Measurements from ENCODE around the gene RXRA.

RXRA gene

DNA sequence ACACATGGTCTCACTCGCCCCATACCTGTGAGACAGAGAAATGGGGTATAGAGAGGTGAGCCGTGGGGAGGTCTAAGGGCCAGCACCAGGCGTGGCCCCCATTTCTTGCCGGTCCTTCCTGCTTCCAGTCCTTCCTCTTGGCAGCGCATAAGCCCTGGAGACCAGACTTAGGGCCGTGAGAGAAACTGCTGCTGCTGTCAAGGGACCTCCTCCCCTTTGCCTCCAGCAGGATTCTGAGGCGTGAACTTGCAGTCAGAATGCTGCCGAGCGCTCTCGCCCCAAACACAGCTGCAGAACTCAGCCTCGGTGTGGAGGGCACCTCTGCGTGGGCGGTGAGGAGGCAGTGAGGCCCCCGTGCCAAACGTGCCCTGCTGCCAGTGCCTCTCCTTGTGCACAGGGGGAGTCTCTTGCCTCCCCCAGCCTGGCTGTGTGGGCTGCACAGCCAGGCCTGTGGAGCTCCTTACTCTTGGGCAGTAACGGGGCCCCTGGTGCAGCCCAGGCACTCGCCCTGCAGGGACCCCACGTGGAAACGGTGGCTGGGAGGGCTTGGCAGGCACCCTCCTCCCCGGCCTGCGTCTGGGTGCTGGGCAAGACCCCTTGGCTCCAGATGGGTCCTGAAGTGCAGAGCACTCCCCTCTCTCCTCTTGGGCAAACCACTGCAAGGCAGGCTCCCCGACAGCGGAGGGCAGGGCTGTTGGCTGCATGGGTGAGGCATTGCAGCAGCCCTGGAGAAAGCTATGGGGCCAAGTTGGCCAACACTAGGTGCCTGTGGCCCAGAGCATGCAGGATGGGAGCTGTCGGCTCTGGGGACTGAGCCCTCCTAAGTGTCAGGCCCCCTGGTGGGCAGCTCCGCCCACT, 85.4 kb downstream of the RXRA start:
- Histone ChIP-seq H3K9me3 (ENCODE audit: control insufficient read depth in 1 of 2, low read length in 2 of 2) (no peaks in the 10 kb centered on the region), H3K4me1 (ENCODE audit: control insufficient read depth in 1 of 2, insufficient read depth in 2 of 2, low read length in 2 of 2) (peaks cover 22 to 28% of the 10 kb centered on the region in 2 donors), H3K4me3 (ENCODE audit: low read depth in 1 of 2, low read length in 2 of 2) (no peak overlapping the region), H3K36me3 (ENCODE audit: control insufficient read depth in 1 of 2, insufficient read depth in 2 of 2, low read length in 2 of 2) (peaks cover 9 to 49% of the 10 kb centered on the region in 2 donors), H3K27me3 (ENCODE audit: control insufficient read depth in 1 of 2, insufficient read depth in 2 of 2, low read length in 2 of 2) (no peaks in the 10 kb centered on the region), H3K27ac (ENCODE audit: low read depth, low read length) (no peak overlapping the region), H3K9ac (ENCODE audit: low read depth in 1 of 2, low read length in 2 of 2) (no peak overlapping the region)

DNA sequence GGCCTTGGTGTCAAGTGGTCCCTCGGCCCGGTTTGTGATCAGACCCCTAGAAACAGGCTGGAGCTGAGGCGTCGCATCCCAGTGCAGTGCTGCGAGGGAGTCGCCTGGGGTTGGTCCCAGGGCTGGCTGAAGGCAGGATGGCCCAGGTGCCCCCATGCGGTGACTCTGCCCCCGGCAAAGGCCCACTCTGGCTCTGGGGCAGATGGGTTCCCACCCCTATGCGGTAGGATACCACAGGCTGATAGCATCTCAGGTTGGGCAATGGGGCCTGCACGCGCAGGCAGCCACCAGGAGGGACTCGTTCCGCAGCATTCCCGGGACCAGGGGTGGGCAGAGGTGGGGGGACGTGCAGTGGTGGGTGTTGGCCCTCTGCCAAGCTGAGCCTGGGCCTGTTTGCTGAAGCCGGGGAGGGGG, 86.0 kb downstream of the RXRA start:
- no peaks in the 10 kb centered on the region for H3K9me3 ChIP-seq (ENCODE audit: control insufficient read depth in 1 of 2, low read length in 2 of 2)
- H3K4me1 ChIP-seq (ENCODE audit: control insufficient read depth in 1 of 2, insufficient read depth in 2 of 2, low read length in 2 of 2): peaks cover 16 to 23% of the 10 kb centered on the region in 2 donors
- no peak overlapping the region for H3K9ac ChIP-seq (ENCODE audit: low read depth in 1 of 2, low read length in 2 of 2)
- H3K27ac ChIP-seq (ENCODE audit: low read depth, low read length): no peak overlapping the region
- H3K4me3 ChIP-seq (ENCODE audit: low read depth in 1 of 2, low read length in 2 of 2): no peak overlapping the region
- H3K27me3 ChIP-seq (ENCODE audit: control insufficient read depth in 1 of 2, insufficient read depth in 2 of 2, low read length in 2 of 2): no peaks in the 10 kb centered on the region
- peaks cover 11 to 52% of the 10 kb centered on the region in 2 donors for H3K36me3 ChIP-seq (ENCODE audit: control insufficient read depth in 1 of 2, insufficient read depth in 2 of 2, low read length in 2 of 2)

DNA sequence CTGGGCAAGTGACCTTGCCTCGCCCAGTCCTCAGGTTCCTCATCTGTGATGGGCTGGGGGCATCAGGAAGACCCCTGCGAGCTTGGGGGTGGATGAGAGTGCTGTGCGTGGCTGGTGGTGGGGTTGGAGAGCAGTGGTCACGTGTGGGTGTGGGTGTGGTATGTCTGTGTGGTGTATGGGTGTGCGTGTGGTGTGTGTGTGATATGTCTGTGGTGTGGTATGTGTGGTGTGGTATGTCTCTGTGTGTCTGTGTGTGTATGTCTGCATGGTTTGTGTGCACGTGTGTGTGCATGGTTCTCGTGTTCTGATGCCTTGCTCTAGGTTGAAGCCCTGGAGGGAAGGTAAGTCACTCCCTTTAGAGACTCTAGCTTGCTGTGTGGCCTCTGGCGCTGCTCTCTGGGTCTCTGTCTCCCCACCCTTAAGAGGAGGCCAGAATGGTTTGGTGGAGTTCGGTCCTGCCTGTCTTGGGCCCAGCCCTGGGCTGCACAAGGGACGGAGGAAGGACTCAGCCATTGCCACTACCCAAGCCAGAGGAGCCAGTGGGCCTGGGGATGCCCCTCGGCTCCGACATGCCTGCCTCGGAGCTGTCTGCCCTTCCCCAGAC, 87.0 kb downstream of the RXRA start:
- H3K36me3 ChIP-seq (ENCODE audit: control insufficient read depth in 1 of 2, insufficient read depth in 2 of 2, low read length in 2 of 2): peaks cover 13 to 57% of the 10 kb centered on the region in 2 donors

DNA sequence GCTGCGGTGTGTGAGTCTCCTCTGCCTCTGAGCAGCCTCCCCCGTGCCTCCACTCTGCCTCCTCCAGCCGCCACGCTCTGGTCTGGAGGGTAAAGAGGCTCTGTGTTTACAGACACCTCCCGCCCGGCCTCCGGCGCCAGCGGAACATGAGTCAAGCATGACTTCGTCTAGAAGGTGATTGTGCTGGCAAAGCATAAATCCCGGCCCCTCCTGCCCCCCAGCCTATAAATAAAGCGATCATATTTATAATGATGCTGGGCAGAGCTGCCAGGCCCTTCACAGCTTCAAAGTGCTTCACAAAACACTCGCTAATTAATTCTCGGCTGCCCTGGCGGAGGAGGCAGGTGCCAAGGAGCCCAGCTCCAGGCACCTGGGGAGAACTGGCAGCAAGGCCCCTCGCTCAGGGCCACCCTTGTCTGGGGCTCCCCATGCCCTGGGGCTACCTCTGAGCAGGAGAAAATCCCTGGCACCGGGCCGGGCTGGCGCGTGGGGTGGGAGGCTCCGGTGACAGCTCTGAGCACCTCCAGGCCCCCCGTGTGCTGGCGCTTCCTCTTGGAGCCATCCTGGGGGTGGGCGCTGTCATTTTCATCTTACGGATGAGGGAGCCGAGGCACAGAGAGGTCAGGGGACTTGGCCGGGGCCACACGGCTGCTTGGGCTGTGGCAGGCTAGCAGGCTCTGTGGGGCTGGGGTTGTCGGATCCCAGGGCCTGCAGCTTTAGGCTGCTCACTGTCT, 87.8 kb downstream of the RXRA start:
- peaks cover 5 to 10% of the 10 kb centered on the region in 2 donors for H3K4me1 ChIP-seq (ENCODE audit: control insufficient read depth in 1 of 2, insufficient read depth in 2 of 2, low read length in 2 of 2)
- no peak overlapping the region for H3K27ac ChIP-seq (ENCODE audit: low read depth, low read length)
- H3K36me3 ChIP-seq (ENCODE audit: control insufficient read depth in 1 of 2, insufficient read depth in 2 of 2, low read length in 2 of 2): peaks cover 20 to 61% of the 10 kb centered on the region in 2 donors
- no peak overlapping the region for H3K4me3 ChIP-seq (ENCODE audit: low read depth in 1 of 2, low read length in 2 of 2)
- no peaks in the 10 kb centered on the region for H3K27me3 ChIP-seq (ENCODE audit: control insufficient read depth in 1 of 2, insufficient read depth in 2 of 2, low read length in 2 of 2)
- H3K9me3 ChIP-seq (ENCODE audit: control insufficient read depth in 1 of 2, low read length in 2 of 2): no peaks in the 10 kb centered on the region
- no peak overlapping the region for H3K9ac ChIP-seq (ENCODE audit: low read depth in 1 of 2, low read length in 2 of 2)

More for the DNA sequence above, 87.0 kb downstream of the RXRA start:
- no peak overlapping the region for H3K27ac ChIP-seq (ENCODE audit: low read depth, low read length)
- no peaks in the 10 kb centered on the region for H3K27me3 ChIP-seq (ENCODE audit: control insufficient read depth in 1 of 2, insufficient read depth in 2 of 2, low read length in 2 of 2)
- H3K4me1 ChIP-seq (ENCODE audit: control insufficient read depth in 1 of 2, insufficient read depth in 2 of 2, low read length in 2 of 2): peaks cover 10 to 14% of the 10 kb centered on the region in 2 donors
- H3K4me3 ChIP-seq (ENCODE audit: low read depth in 1 of 2, low read length in 2 of 2): no peak overlapping the region
- H3K9ac ChIP-seq (ENCODE audit: low read depth in 1 of 2, low read length in 2 of 2): no peak overlapping the region
- no peaks in the 10 kb centered on the region for H3K9me3 ChIP-seq (ENCODE audit: control insufficient read depth in 1 of 2, low read length in 2 of 2)

DNA sequence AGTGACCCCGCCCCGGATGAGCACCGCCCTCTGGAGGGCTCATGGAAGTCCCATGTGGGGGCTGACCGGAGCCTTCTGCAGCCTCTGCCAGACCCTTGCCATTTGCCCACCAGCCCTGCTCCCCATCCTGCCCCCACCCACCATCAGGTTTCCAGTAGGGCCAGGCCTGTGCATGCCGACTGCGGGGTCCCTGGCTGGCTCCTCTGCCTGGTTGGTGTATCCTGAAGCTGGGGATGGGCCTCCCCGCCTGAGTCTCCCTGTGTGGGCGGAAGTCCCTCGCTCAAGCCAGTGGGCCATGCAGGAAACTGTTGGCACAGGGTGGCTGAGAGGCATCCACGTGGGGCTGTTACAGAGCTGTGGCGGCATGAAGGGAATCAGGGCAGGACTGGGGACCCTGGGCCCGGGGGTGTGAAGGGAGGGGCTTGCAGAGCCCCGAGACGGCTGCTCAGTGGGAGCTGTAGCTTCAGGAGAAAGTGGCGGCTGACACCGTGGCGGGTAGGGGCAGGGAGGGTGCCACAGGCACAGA, 88.7 kb downstream of the RXRA start:
- no peaks in the 10 kb centered on the region for H3K27me3 ChIP-seq (ENCODE audit: control insufficient read depth in 1 of 2, insufficient read depth in 2 of 2, low read length in 2 of 2)
- H3K27ac ChIP-seq (ENCODE audit: low read depth, low read length): no peak overlapping the region
- H3K9ac ChIP-seq (ENCODE audit: low read depth in 1 of 2, low read length in 2 of 2): no peak overlapping the region
- no peak overlapping the region for H3K4me3 ChIP-seq (ENCODE audit: low read depth in 1 of 2, low read length in 2 of 2)
- H3K36me3 ChIP-seq (ENCODE audit: control insufficient read depth in 1 of 2, insufficient read depth in 2 of 2, low read length in 2 of 2): peaks cover 16 to 64% of the 10 kb centered on the region in 2 donors
- H3K4me1 ChIP-seq (ENCODE audit: control insufficient read depth in 1 of 2, insufficient read depth in 2 of 2, low read length in 2 of 2): peaks cover 4 to 10% of the 10 kb centered on the region in 2 donors
- no peaks in the 10 kb centered on the region for H3K9me3 ChIP-seq (ENCODE audit: control insufficient read depth in 1 of 2, low read length in 2 of 2)

DNA sequence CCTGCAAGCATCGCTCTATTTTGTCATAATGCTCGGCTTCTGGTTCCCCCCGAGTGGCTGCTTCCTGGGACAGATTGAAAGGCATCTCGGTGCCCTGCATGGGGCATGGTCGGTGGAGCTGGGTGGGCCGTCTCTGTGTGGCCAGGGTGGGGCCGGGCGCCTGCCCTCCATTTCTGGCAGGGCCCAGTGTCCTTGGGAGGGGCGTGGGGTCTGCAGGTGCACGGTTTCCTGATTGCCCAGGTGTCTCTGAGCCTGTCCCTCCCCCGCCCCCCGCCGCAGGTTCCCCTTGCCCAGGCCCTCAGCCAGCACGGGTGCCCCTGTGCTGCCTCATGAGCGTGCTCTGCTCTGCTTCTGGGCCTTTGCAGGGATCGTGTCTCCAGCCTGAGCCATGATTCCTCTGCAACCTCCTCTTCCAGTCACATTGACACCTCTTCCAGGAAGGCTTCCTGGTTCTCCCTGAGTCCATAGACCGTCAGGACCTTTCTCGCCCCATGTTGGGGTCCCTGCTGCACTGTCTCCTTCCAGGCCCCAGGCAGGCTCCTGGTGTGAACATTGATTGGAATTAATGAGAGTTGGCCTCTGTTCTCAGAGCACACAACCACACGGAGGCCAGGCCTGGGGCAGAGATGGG, 90.2 kb downstream of the RXRA start:
- Histone ChIP-seq H3K4me1 (ENCODE audit: control insufficient read depth in 1 of 2, insufficient read depth in 2 of 2, low read length in 2 of 2) (peaks cover 8 to 13% of the 10 kb centered on the region in 2 donors), H3K9ac (ENCODE audit: low read depth in 1 of 2, low read length in 2 of 2) (no peak overlapping the region), H3K9me3 (ENCODE audit: control insufficient read depth in 1 of 2, low read length in 2 of 2) (no peaks in the 10 kb centered on the region), H3K4me3 (ENCODE audit: low read depth in 1 of 2, low read length in 2 of 2) (no peak overlapping the region), H3K27ac (ENCODE audit: low read depth, low read length) (no peak overlapping the region), H3K27me3 (ENCODE audit: control insufficient read depth in 1 of 2, insufficient read depth in 2 of 2, low read length in 2 of 2) (no peaks in the 10 kb centered on the region), H3K36me3 (ENCODE audit: control insufficient read depth in 1 of 2, insufficient read depth in 2 of 2, low read length in 2 of 2) (peaks cover 13 to 65% of the 10 kb centered on the region in 2 donors)

DNA sequence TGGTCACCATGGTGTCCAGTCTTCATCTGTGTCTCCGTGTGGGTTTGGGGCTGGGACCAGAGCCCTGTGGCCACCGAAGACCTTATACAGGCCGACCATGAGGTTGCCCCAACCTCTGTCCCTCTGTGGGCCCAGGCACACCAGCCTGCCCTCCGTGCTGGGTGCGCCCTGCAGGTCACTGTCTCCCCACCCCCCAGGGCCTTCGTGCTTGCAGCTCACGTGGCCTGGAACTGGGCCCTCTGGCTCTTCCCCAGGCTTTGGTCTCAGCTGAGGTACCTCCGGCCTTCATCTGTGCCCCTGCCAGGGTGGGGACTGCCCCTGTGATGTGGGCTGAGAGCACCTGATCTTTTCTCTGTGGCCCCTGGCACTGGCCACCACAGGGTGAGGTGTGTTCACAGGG, 92.1 kb downstream of the RXRA start:
- H3K9me3 ChIP-seq (ENCODE audit: control insufficient read depth in 1 of 2, low read length in 2 of 2): no peaks in the 10 kb centered on the region
- peaks cover 13 to 61% of the 10 kb centered on the region in 2 donors for H3K36me3 ChIP-seq (ENCODE audit: control insufficient read depth in 1 of 2, insufficient read depth in 2 of 2, low read length in 2 of 2)
- H3K4me3 ChIP-seq (ENCODE audit: low read depth in 1 of 2, low read length in 2 of 2): no peak overlapping the region
- no peaks in the 10 kb centered on the region for H3K27me3 ChIP-seq (ENCODE audit: control insufficient read depth in 1 of 2, insufficient read depth in 2 of 2, low read length in 2 of 2)
- H3K4me1 ChIP-seq (ENCODE audit: control insufficient read depth in 1 of 2, insufficient read depth in 2 of 2, low read length in 2 of 2): peaks cover 18 to 22% of the 10 kb centered on the region in 2 donors
- no peak overlapping the region for H3K27ac ChIP-seq (ENCODE audit: low read depth, low read length)
- no peak overlapping the region for H3K9ac ChIP-seq (ENCODE audit: low read depth in 1 of 2, low read length in 2 of 2)

DNA sequence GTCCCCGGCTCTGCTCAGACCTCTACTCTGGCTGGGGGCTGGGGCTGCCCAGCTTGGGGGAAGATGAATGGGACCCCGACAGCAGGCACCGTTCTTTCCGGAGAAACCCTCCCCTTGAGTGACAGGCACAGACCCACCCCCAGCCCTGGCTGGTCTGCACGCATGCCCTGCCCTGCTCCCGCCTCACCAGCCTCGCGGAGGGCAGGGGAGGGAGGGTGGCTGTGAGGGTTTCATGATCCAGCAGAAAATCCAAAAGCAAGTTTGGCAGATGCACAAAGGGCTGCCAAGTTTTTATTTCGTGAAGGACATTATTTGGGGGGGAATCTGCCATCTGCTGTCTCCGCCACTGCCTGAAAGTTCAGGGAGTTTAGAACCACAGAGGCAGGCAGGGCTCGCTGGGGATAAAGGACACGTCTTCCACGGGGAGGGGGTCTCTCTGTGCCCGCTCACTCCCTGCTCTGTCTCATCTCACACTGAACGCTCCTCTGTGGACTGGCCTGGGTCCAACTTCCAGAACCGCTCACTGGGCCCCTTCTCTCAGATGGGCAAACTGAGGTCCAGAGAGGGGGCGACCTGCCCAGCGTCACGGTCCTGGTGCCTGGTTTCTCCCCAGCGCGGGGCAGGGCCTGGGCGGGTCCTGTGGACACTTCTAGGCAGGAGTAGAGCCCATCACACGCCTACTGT, 92.9 kb downstream of the RXRA start:
- H3K27ac ChIP-seq (ENCODE audit: low read depth, low read length): no peak overlapping the region
- H3K4me1 ChIP-seq (ENCODE audit: control insufficient read depth in 1 of 2, insufficient read depth in 2 of 2, low read length in 2 of 2): peaks cover 18 to 22% of the 10 kb centered on the region in 2 donors
- H3K36me3 ChIP-seq (ENCODE audit: control insufficient read depth in 1 of 2, insufficient read depth in 2 of 2, low read length in 2 of 2): peaks cover 13 to 64% of the 10 kb centered on the region in 2 donors
- no peak overlapping the region for H3K4me3 ChIP-seq (ENCODE audit: low read depth in 1 of 2, low read length in 2 of 2)
- H3K27me3 ChIP-seq (ENCODE audit: control insufficient read depth in 1 of 2, insufficient read depth in 2 of 2, low read length in 2 of 2): no peaks in the 10 kb centered on the region
- no peaks in the 10 kb centered on the region for H3K9me3 ChIP-seq (ENCODE audit: control insufficient read depth in 1 of 2, low read length in 2 of 2)
- no peak overlapping the region for H3K9ac ChIP-seq (ENCODE audit: low read depth in 1 of 2, low read length in 2 of 2)

DNA sequence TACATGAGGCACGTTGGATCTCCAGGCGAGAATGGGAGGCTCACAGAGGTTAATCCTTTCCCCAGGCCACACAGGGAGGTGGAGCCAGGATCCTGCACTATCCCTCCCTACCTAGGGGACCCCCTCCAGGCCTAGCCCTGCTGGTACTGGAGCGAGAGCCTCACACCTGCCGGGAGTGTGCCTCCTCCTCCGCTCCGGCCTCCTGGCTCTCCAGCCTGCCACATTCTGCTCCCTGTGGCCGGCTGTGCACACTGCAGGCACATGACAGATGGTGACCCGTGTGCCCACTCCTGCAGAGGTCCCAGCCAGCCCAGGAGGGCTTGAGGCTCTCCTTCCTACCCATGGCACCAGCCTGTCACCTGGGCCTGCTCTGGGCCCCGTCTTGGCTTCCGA, 93.4 kb downstream of the RXRA start:
- no peak overlapping the region for H3K4me3 ChIP-seq (ENCODE audit: low read depth in 1 of 2, low read length in 2 of 2)
- peaks cover 13 to 68% of the 10 kb centered on the region in 2 donors for H3K36me3 ChIP-seq (ENCODE audit: control insufficient read depth in 1 of 2, insufficient read depth in 2 of 2, low read length in 2 of 2)
- H3K27ac ChIP-seq (ENCODE audit: low read depth, low read length): no peak overlapping the region
- no peaks in the 10 kb centered on the region for H3K9me3 ChIP-seq (ENCODE audit: control insufficient read depth in 1 of 2, low read length in 2 of 2)
- H3K4me1 ChIP-seq (ENCODE audit: control insufficient read depth in 1 of 2, insufficient read depth in 2 of 2, low read length in 2 of 2): peaks cover 18 to 22% of the 10 kb centered on the region in 2 donors
- no peak overlapping the region for H3K9ac ChIP-seq (ENCODE audit: low read depth in 1 of 2, low read length in 2 of 2)
- H3K27me3 ChIP-seq (ENCODE audit: control insufficient read depth in 1 of 2, insufficient read depth in 2 of 2, low read length in 2 of 2): no peaks in the 10 kb centered on the region

Measured in duodenal mucosa (tissue), 2 donors.